Gastroesophageal sphincter (tissue), 4 donors: ENCODE data around the gene TUBGCP6. TPM values are rescaled to one million over a fixed set of nuclear protein-coding genes. Genes with fewer than 3 reads are reported as not detected.

Experiments
- ATAC-seq: fragments of 150-250 bp; one replicate; pipeline ENCODE4 v1.9.1; 2016; ENCODE audit warnings: mild to moderate bottlenecking, moderate library complexity
- H3K27ac ChIP-seq, 4 donors: fragments of 200-600 bp; sonication (generic) in 3 of 4; 1 replicate in 3 of 4; 2 replicates in 1 of 4; pipeline ENCODE4 v1.5.1; 2016 to 2019
- H3K27me3 ChIP-seq: fragments of 200-600 bp; sonication (generic); one replicate; pipeline ENCODE4 v1.5.1; 2019
- H3K36me3 ChIP-seq, 2 donors: fragments of 200-600 bp; sonication (generic); one replicate each; pipeline ENCODE4 v1.5.1; 2019; ENCODE audit warnings: control low read depth in 1 of 2
- H3K4me1 ChIP-seq, 3 donors: fragments of 200-600 bp; sonication (generic); 1 replicate in 2 of 3; 2 replicates in 1 of 3; pipeline ENCODE4 v1.5.1; 2016 to 2019; ENCODE audit warnings: control low read depth in 2 of 3
- H3K4me3 ChIP-seq, 2 donors: fragments of 200-600 bp; sonication (generic); one replicate each; pipeline ENCODE4 v1.5.1; 2019; ENCODE audit warnings: mild to moderate bottlenecking in 1 of 2, moderate library complexity in 1 of 2
- H3K9me3 ChIP-seq, 3 donors: fragments of 200-600 bp; sonication (generic); one replicate each; pipeline ENCODE4 v1.5.1; 2017 to 2019; ENCODE audit warnings: control low read depth in 2 of 3
- CTCF ChIP-seq, 4 experiments: fragments of 200-600 bp in 2 of 4; fragments of 450-650 bp in 2 of 4; sonication (generic) in 1 of 4; IDR thresholded peaks; one replicate each; pipeline ENCODE4 v1.5.1; 2017 to 2019; ENCODE audit warnings: antibody characterized with exemption in 4 of 4, mild to moderate bottlenecking in 2 of 4, moderate library complexity in 2 of 4
- EP300 ChIP-seq: sonication (generic); formaldehyde crosslinking; IDR thresholded peaks from one replicate; pipeline ENCODE4 v1.6.1; 2017; ENCODE audit warnings: antibody characterized with exemption, mild to moderate bottlenecking
- POLR2A ChIP-seq, 2 donors: fragments of 450-650 bp; IDR thresholded peaks; one replicate each; pipeline ENCODE4 v1.6.1; 2017; ENCODE audit warnings: antibody characterized with exemption in 2 of 2, mild to moderate bottlenecking in 2 of 2, moderate library complexity in 1 of 2
- POLR2AphosphoS5 ChIP-seq: sonication (generic); formaldehyde crosslinking; IDR thresholded peaks from one replicate; pipeline ENCODE4 v1.6.1; 2017; ENCODE audit warnings: antibody characterized with exemption
- WGBS, 2 donors: methylation state at CpG; one replicate each; pipeline ENCODE4 v1.1.5; 2018; ENCODE audit warnings: low coverage in 1 of 2; 5-methylcytosine and 5-hydroxymethylcytosine counted together
- total RNA-seq, 4 donors: library from RNA; depleted of rRNA; stranded (reverse); fragments of >200 nt; gene quantifications; one replicate each; pipeline ENCODE4 v1.1.0, GENCODE V29; 2016

Gene TUBGCP6
- total RNA-seq, 4 donors from 2014 or later = 26.1 to 48.3 (median 37.4) TPM

- no peaks in the 10 kb centered on the region for H3K9me3 ChIP-seq
- H3K27ac ChIP-seq = no peak overlapping the region
- H3K36me3 ChIP-seq = peaks cover 0 to 54% of the 10 kb centered on the region in 2 donors
- H3K4me1 ChIP-seq = peaks cover 0 to 35% (median 21%) of the 10 kb centered on the region in 3 donors
- no peak for ATAC-seq
- no peak overlapping the region for H3K4me3 ChIP-seq
- no peaks in the 10 kb centered on the region for H3K27me3 ChIP-seq
- TF ChIP-seq EP300 = no peak
- 83% methylated on average over 5 of the region's 9 CpGs; no CpG with 5 or more reads in 1 of the 2 donors for WGBS, 2 donors
Observed at GRCh38 chr22:50238755-50239154, 6.1 kb downstream of the TUBGCP6 start.

DNA sequence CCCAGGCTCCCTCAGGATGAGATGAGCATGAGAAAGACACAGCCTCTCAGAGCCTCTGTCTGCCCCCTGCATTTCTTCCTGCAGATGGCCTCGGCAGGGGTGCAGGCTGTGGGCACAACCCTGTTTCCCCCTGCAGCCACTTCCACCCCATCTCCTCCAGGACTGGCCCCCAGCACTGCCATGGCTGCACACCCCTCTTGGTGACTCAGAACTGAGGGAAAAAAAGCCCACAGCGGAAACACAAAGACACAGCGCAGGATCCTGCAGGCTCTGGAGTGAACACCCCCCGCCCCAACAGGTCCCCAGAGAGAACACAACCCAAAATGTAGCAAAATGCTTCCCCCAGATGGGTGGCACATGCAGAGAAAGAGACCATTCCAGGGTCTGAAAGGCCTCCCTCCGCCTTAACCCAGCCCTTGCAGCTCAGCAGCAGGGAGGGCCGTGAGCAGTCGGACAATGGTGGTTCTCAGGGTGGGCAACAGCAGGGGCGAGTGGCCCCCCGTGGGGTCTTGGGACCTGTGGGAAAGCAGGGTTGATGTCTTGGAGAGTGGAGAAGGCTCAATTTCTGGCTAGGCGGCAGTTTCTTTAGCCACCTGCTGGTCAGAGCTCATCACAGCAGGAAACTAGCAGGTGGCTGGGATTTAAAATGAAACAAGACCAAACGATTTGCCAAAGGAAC, 8.0 kb downstream of the TUBGCP6 start:
- H3K27ac ChIP-seq = no peak overlapping the region
- no peaks in the 10 kb centered on the region for H3K27me3 ChIP-seq
- H3K36me3 ChIP-seq = peaks cover 0 to 72% of the 10 kb centered on the region in 2 donors
- TF ChIP-seq POLR2AphosphoS5 (no peak), CTCF (IDR thresholded peaks at IDR 0.05) (peak in 1 of 4 experiments; percentile 12)
- H3K4me1 ChIP-seq = peaks cover 0 to 17% (median 7%) of the 10 kb centered on the region in 3 donors
- ATAC-seq = no peak
- 94 to 100% methylated on average over 1 to 3 of the region's 11 CpGs for WGBS, 2 donors
- H3K9me3 ChIP-seq = no peaks in the 10 kb centered on the region
- no peak overlapping the region for H3K4me3 ChIP-seq

- Histone ChIP-seq H3K9me3 (no peaks in the 10 kb centered on the region), H3K27ac (no peak overlapping the region), H3K4me3 (no peak overlapping the region), H3K4me1 (no peaks in the 10 kb centered on the region), H3K36me3 (peaks cover 0 to 81% of the 10 kb centered on the region in 2 donors), H3K27me3 (no peaks in the 10 kb centered on the region)
- 83% methylated on average over 7 of the region's 18 CpGs; no CpG with 5 or more reads in 1 of the 2 donors for WGBS, 2 donors
- TF ChIP-seq CTCF (IDR thresholded peaks at IDR 0.05) (no peak), POLR2A (IDR thresholded peaks at IDR 0.05) (no peak), POLR2AphosphoS5 (no peak), EP300 (no peak)
- no peak for ATAC-seq
Observed at GRCh38 chr22:50233223-50233622, 11.6 kb downstream of the TUBGCP6 start.

DNA sequence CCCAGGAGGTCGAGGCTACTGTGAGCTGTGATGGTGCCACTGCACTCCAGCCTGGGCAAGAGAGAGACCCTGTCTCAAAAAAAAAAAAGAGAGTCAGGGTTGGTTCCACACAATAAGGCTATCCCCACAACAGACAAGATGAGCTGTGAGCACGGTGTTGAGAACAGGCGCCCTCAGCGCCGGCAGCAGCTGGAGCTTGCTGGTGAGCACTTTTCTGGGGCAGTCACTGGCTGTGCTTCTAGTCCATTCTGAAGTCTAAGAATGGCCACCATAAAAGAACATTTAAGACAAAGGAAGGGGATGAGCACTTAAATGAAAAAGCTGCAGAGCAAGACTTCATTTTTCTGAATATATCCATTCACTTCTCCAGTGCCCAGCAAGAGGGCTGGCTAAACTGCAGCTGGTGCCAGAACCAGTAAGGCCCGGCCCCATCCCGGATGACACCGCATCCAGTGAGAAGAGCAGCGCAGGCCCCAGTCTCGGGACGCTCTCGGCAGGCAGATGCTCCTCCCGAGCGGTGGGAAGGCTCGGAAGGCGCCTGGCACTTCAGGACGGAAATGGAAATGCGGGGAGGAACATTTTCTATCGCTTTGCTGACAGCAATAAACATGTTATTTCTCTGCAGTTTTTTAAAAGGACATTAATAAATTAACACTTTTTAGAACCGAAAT, 12.2 kb downstream of the TUBGCP6 start:
- H3K4me3 ChIP-seq = no peak overlapping the region
- H3K27me3 ChIP-seq = no peaks in the 10 kb centered on the region
- peaks cover 0 to 81% of the 10 kb centered on the region in 2 donors for H3K36me3 ChIP-seq
- no peaks in the 10 kb centered on the region for H3K9me3 ChIP-seq
- WGBS, 2 donors = 77 to 89% methylated on average over 13 to 14 of the region's 20 CpGs
- no peak for TF ChIP-seq POLR2A (IDR thresholded peaks at IDR 0.05)
- no peak for TF ChIP-seq POLR2AphosphoS5
- TF ChIP-seq EP300 = no peak
- no peak for TF ChIP-seq CTCF (IDR thresholded peaks at IDR 0.05)
- H3K27ac ChIP-seq = no peak overlapping the region
- no peak for ATAC-seq
- H3K4me1 ChIP-seq = no peaks in the 10 kb centered on the region

- TF ChIP-seq POLR2A (IDR thresholded peaks at IDR 0.05) (no peak), POLR2AphosphoS5 (no peak), EP300 (no peak), CTCF (IDR thresholded peaks at IDR 0.05) (no peak)
- no peaks in the 10 kb centered on the region for H3K9me3 ChIP-seq
- no peak for ATAC-seq
- H3K27me3 ChIP-seq = no peaks in the 10 kb centered on the region
- no peaks in the 10 kb centered on the region for H3K4me1 ChIP-seq
- WGBS, 2 donors = 80% methylated on average over 7 of the region's 16 CpGs; no CpG with 5 or more reads in 1 of the 2 donors
- H3K27ac ChIP-seq = no peak overlapping the region
- no peak overlapping the region for H3K4me3 ChIP-seq
- peaks cover 0 to 92% of the 10 kb centered on the region in 2 donors for H3K36me3 ChIP-seq
Observed at GRCh38 chr22:50229370-50229769, 15.5 kb downstream of the TUBGCP6 start.
